Nephron progenitor cell (in vitro differentiated cells): ENCODE data around the gene CNGA2.

Source experiments
- DNase-seq: peaks from one replicate; pipeline ENCODE4 v3.0.0; 2021
- H3K27ac Mint-ChIP-seq: 2 replicates; pipeline ENCODE4 v1.8.0; 2021; ENCODE audit warnings: mild to moderate bottlenecking, moderate library complexity, mixed read lengths
- H3K27me3 Mint-ChIP-seq: 2 replicates; pipeline ENCODE4 v1.8.0; 2021; ENCODE audit warnings: mild to moderate bottlenecking, low read depth, mixed read lengths; ENCODE audit not compliant: poor library complexity
- H3K36me3 Mint-ChIP-seq: 2 replicates; pipeline ENCODE4 v1.8.0; 2021; ENCODE audit warnings: low read depth, mixed read lengths
- H3K4me1 Mint-ChIP-seq: 2 replicates; pipeline ENCODE4 v1.8.0; 2021; ENCODE audit warnings: mixed read lengths
- H3K4me3 Mint-ChIP-seq: 2 replicates; pipeline ENCODE4 v1.8.0; 2021; ENCODE audit warnings: mild to moderate bottlenecking, moderate library complexity, mixed read lengths
- H3K9me3 Mint-ChIP-seq: 2 replicates; pipeline ENCODE4 v1.8.0; 2021; ENCODE audit warnings: mild to moderate bottlenecking, moderate library complexity, mixed read lengths
- TF ChIP-seq, protein P1 (sequence below): fragments of 200-600 bp; sonication (generic); IDR thresholded peaks from 2 replicates; pipeline ENCODE4 v1.5.0; 2021; ENCODE audit warnings: antibody characterized with exemption

CNGA2 gene

DNA sequence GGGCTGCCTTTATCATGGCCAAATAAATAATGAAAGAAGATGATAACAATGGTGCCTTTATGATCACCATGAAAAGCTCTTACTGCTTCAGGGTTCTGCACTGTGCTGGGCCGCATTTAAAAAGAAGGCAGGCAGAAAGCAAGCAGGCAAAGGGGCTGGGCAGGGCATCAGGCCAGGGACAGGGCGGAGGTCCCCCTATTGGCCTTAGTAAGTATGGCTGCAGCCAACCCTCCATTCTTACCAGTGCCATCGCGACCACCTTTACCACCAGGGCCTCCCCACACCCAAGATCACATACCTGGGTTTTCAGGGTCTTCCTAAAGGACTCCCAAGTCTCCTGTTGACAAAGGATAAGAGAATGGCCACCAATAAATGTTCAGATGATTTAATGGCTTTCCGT is 38.9 kb downstream of the CNGA2 start:
- DNase-seq: no peak
- no peaks in the 10 kb centered on the region for H3K36me3 Mint-ChIP-seq
- peaks cover 8% of the 10 kb centered on the region for H3K27me3 Mint-ChIP-seq
- H3K27ac Mint-ChIP-seq: no peak overlapping the region
- TF ChIP-seq, protein P1, sequence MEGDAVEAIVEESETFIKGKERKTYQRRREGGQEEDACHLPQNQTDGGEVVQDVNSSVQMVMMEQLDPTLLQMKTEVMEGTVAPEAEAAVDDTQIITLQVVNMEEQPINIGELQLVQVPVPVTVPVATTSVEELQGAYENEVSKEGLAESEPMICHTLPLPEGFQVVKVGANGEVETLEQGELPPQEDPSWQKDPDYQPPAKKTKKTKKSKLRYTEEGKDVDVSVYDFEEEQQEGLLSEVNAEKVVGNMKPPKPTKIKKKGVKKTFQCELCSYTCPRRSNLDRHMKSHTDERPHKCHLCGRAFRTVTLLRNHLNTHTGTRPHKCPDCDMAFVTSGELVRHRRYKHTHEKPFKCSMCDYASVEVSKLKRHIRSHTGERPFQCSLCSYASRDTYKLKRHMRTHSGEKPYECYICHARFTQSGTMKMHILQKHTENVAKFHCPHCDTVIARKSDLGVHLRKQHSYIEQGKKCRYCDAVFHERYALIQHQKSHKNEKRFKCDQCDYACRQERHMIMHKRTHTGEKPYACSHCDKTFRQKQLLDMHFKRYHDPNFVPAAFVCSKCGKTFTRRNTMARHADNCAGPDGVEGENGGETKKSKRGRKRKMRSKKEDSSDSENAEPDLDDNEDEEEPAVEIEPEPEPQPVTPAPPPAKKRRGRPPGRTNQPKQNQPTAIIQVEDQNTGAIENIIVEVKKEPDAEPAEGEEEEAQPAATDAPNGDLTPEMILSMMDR: no peak
- H3K4me1 Mint-ChIP-seq: peaks cover 11% of the 10 kb centered on the region
- no peak overlapping the region for H3K4me3 Mint-ChIP-seq
- H3K9me3 Mint-ChIP-seq: peaks cover 62% of the 10 kb centered on the region

DNA sequence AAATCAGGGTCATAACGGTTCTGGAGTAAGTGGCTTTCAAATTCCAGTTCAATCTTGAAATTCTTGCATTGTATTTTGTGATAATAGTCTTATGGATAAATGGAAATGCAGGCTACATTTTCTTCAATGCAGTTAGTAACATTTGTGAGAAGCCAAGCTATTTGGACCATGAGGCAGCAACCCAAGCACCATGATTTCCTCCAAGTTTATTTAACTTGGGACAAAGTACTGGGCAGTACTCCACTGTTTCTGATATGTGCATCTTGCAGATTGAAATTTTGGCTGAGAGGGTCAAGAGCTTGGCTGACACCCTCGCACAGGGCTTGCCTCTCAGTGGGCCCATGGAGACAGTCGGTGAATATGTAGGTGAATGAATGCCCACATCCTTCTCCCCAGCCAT is 39.9 kb downstream of the CNGA2 start:
- Mint-ChIP-seq H3K4me1 (peaks cover 11% of the 10 kb centered on the region), H3K9me3 (peaks cover 53% of the 10 kb centered on the region), H3K27me3 (peaks cover 8% of the 10 kb centered on the region), H3K36me3 (no peaks in the 10 kb centered on the region), H3K27ac (no peak overlapping the region), H3K4me3 (no peak overlapping the region)
- TF ChIP-seq, protein P1: no peak
- DNase-seq: no peak

- H3K27me3 Mint-ChIP-seq: peaks cover 8% of the 10 kb centered on the region
- peaks cover 11% of the 10 kb centered on the region for H3K4me1 Mint-ChIP-seq
- H3K4me3 Mint-ChIP-seq: no peak overlapping the region
- peaks cover 53% of the 10 kb centered on the region for H3K9me3 Mint-ChIP-seq
- no peaks in the 10 kb centered on the region for H3K36me3 Mint-ChIP-seq
- TF ChIP-seq, protein P1: no peak
- no peak overlapping the region for H3K27ac Mint-ChIP-seq
- no peak for DNase-seq
Measured at GRCh38 chrX:151776181-151776731, 41.7 kb downstream of the CNGA2 start.

GRCh38 chrX:151776936-151777335 is 42.4 kb downstream of the CNGA2 start:
- H3K4me3 Mint-ChIP-seq: no peak overlapping the region
- no peak for DNase-seq
- no peak overlapping the region for H3K27ac Mint-ChIP-seq
- H3K4me1 Mint-ChIP-seq: peaks cover 11% of the 10 kb centered on the region
- H3K9me3 Mint-ChIP-seq: peaks cover 54% of the 10 kb centered on the region
- no peaks in the 10 kb centered on the region for H3K36me3 Mint-ChIP-seq
- H3K27me3 Mint-ChIP-seq: peaks cover 10% of the 10 kb centered on the region
- TF ChIP-seq, protein P1: no peak

DNA sequence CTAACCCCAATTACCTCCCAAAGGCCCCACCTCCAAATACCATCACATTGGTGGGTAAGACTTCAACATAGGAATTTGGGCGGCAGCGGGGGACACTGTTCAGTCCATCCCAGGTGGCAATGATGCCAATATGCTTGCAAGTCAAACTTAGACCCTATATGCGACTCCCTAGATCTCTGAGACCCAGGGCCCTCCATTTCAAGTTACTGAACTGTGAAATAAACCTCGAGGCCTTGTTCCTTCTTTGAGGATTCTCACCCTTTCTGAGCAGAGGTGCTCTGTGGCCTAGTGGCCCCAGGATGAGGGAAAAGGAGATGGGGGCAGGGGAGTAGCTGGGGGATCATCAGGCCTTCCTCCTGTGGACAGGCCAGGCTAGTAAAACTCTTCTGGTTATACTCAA is 44.7 kb downstream of the CNGA2 start:
- DNase-seq: no peak
- peaks cover 62% of the 10 kb centered on the region for H3K9me3 Mint-ChIP-seq
- H3K4me1 Mint-ChIP-seq: peaks cover 11% of the 10 kb centered on the region
- TF ChIP-seq, protein P1: no peak
- H3K4me3 Mint-ChIP-seq: no peak overlapping the region
- no peak overlapping the region for H3K27ac Mint-ChIP-seq
- no peaks in the 10 kb centered on the region for H3K36me3 Mint-ChIP-seq
- H3K27me3 Mint-ChIP-seq: peaks cover 8% of the 10 kb centered on the region

DNA sequence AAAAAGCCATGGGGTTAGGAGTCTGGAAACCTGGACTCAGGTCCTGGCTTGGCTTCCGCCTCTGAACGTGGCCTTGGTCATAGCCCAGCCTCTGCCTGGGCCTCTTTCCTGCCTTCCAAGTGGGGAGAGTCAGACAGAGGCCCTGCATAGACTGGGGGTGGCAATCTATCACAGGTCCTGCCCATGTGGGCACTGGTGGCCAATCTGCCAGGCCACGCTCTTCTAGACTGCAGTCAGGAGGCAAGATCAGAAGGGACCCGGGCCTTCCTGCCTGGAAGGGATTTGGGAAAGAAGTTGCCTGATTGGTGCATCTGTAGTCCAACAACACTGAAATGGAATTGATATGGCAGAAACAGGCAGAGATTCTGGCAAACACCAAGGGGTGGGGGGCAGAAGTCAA is 46.1 kb downstream of the CNGA2 start:
- Mint-ChIP-seq H3K27me3 (peaks cover 5% of the 10 kb centered on the region), H3K27ac (no peak overlapping the region), H3K36me3 (no peaks in the 10 kb centered on the region), H3K4me1 (peaks cover 11% of the 10 kb centered on the region), H3K4me3 (no peak overlapping the region), H3K9me3 (peaks cover 54% of the 10 kb centered on the region)
- DNase-seq: no peak
- TF ChIP-seq, protein P1: no peak
